H1 (cell line): ENCODE measurements around the gene VSX2. TPM values are rescaled to one million over a fixed set of nuclear protein-coding genes. Genes with fewer than 3 reads are reported as not detected.

Experiments
- CTCF ChIA-PET: fragments of 300-600 bp; sonication (Branson Sonifier 250); formaldehyde crosslinking; loops from one replicate; lab custom pipeline; 2021; ENCODE audit not compliant: partially characterized antibody; lab: Charles Lee
- POLR2A ChIA-PET: fragments of 300-600 bp; sonication (Branson Sonifier 250); formaldehyde crosslinking; loops from one replicate; lab custom pipeline; 2021; ENCODE audit warnings: inconsistent platforms; ENCODE audit not compliant: partially characterized antibody; lab: Charles Lee
- DNase-seq, 2 experiments: peaks; one replicate each; pipeline versions ENCODE4 v3.0.0 to v3.0.0-alpha.2; 2010 to 2022; ENCODE audit warnings: low spot score in 2 of 2, low read depth in 1 of 2, mixed read lengths in 1 of 2
- FAIRE-seq: peaks from 2 replicates; lab custom pipeline; 2011; peaks lifted over from hg19 to GRCh38; lab: Jason Lieb, UNC
- H2AFZ ChIP-seq: 2 replicates; pipeline ENCODE4 v1.8.1; 2012; ENCODE audit warnings: low read length, inconsistent platforms
- H2AK5ac ChIP-seq: 2 replicates; pipeline ENCODE4 v1.6.1; 2013; ENCODE audit warnings: low read depth, low read length
- H2BK120ac ChIP-seq: replicated peaks from 2 replicates; pipeline ENCODE3; 2013; ENCODE audit warnings: low read depth, low read length, inconsistent platforms
- H2BK12ac ChIP-seq: 2 replicates; pipeline ENCODE4 v1.6.1; 2013; ENCODE audit warnings: low read depth, low read length
- H2BK15ac ChIP-seq: 2 replicates; pipeline ENCODE4 v1.6.1; 2013; ENCODE audit warnings: low read length
- H2BK20ac ChIP-seq: 2 replicates; pipeline ENCODE4 v1.6.1; 2013; ENCODE audit warnings: low read length
- H2BK5ac ChIP-seq: 2 replicates; pipeline ENCODE4 v1.6.1; 2013; ENCODE audit warnings: low read depth, low read length
- H3K14ac ChIP-seq: 2 replicates; pipeline ENCODE4 v1.6.1; 2013; ENCODE audit warnings: inconsistent platforms; ENCODE audit not compliant: insufficient read length
- H3K18ac ChIP-seq: 2 replicates; pipeline ENCODE4 v1.6.1; 2013; ENCODE audit warnings: low read length; ENCODE audit errors: extremely low read depth
- H3K23ac ChIP-seq: 2 replicates; pipeline ENCODE4 v1.6.1; 2013; ENCODE audit warnings: inconsistent platforms; ENCODE audit not compliant: insufficient read length
- H3K23me2 ChIP-seq: 2 replicates; pipeline ENCODE4 v1.6.1; 2013; ENCODE audit warnings: low read depth, low read length
- H3K27ac ChIP-seq: 2 replicates; pipeline ENCODE4 v1.6.1; 2011; ENCODE audit warnings: low read depth, low read length, inconsistent platforms
- H3K27me3 ChIP-seq, 4 experiments: replicated peaks in 1 of 4; 1 replicate in 1 of 4; 2 replicates in 3 of 4; pipeline versions ENCODE4 v1.6.1 to v1.8.1; 2011 to 2013; ENCODE audit warnings: low read length in 3 of 4, mild to moderate bottlenecking in 3 of 4, inconsistent platforms in 2 of 4, mixed read lengths in 2 of 4, moderate library complexity in 1 of 4; ENCODE audit not compliant: control insufficient read depth in 3 of 4, insufficient read depth in 3 of 4; ENCODE audit errors: extremely low read depth in 1 of 4
- H3K36me3 ChIP-seq, 4 experiments: 2 replicates each; pipeline versions ENCODE4 v1.6.1 to v1.8.1; 2011 to 2013; ENCODE audit warnings: mild to moderate bottlenecking in 4 of 4, low read length in 3 of 4, moderate library complexity in 2 of 4, control low read depth in 1 of 4, inconsistent platforms in 1 of 4; ENCODE audit not compliant: insufficient read depth in 4 of 4, control insufficient read depth in 2 of 4
- H3K4ac ChIP-seq: replicated peaks from 2 replicates; pipeline ENCODE3; 2013; ENCODE audit warnings: low read length, low read depth, mixed read lengths, inconsistent platforms; ENCODE audit not compliant: insufficient read length
- H3K4me1 ChIP-seq, 4 experiments: replicated peaks in 1 of 4; 1 replicate in 1 of 4; 2 replicates in 3 of 4; pipeline versions ENCODE4 v1.6.1 to v1.8.1; 2011 to 2013; ENCODE audit warnings: low read length in 3 of 4, inconsistent platforms in 2 of 4, mixed read lengths in 1 of 4; ENCODE audit not compliant: insufficient read depth in 4 of 4, control insufficient read depth in 3 of 4
- H3K4me2 ChIP-seq, 2 experiments: 2 replicates each; pipeline versions ENCODE4 v1.6.1 to v1.8.1; 2011 to 2013; ENCODE audit warnings: low read depth in 2 of 2, low read length in 2 of 2, control low read depth in 1 of 2, inconsistent platforms in 1 of 2, mild to moderate bottlenecking in 1 of 2; ENCODE audit not compliant: insufficient read depth in 1 of 2
- H3K4me3 ChIP-seq, 4 experiments: fragments of 200-600, 300-600 bp in 1 of 4; sonication (generic), shearing (Covaris generic), sonication (Bioruptor Twin) in 1 of 4; 2 replicates each; pipeline versions ENCODE4 v1.5.1 to v1.8.1; 2011 to 2016; ENCODE audit warnings: low read length in 4 of 4, low read depth in 3 of 4, control low read depth in 2 of 4, inconsistent platforms in 2 of 4, mild to moderate bottlenecking in 2 of 4, mixed read lengths in 1 of 4, moderate library complexity in 1 of 4; ENCODE audit not compliant: insufficient read depth in 2 of 4; ENCODE audit errors: extremely low read depth in 1 of 4
- H3K56ac ChIP-seq: replicated peaks from 2 replicates; pipeline ENCODE3; 2013; ENCODE audit warnings: low read depth, mild to moderate bottlenecking, mixed read lengths, low read length, inconsistent platforms; ENCODE audit not compliant: insufficient read length
- H3K79me1 ChIP-seq: 2 replicates; pipeline ENCODE4 v1.6.1; 2013; ENCODE audit warnings: low read depth, low read length, control low read depth
- H3K79me2 ChIP-seq, 2 experiments: 2 replicates each; pipeline versions ENCODE4 v1.6.1 to v1.8.1; 2012 to 2013; ENCODE audit warnings: low read length in 2 of 2, mild to moderate bottlenecking in 2 of 2, inconsistent platforms in 1 of 2; ENCODE audit not compliant: insufficient read depth in 2 of 2, control insufficient read depth in 1 of 2
- H3K9ac ChIP-seq, 4 experiments: replicated peaks in 1 of 4; 1 replicate in 1 of 4; 2 replicates in 3 of 4; pipeline versions ENCODE4 v1.6.1 to v1.8.1; 2011 to 2013; ENCODE audit warnings: low read depth in 3 of 4, low read length in 3 of 4, control low read depth in 2 of 4, mild to moderate bottlenecking in 2 of 4, moderate library complexity in 2 of 4, inconsistent platforms in 1 of 4; ENCODE audit errors: extremely low read depth in 1 of 4
- H3K9me3 ChIP-seq, 2 experiments: 2 replicates each; pipeline versions ENCODE4 v1.6.1 to v1.8.1; 2012 to 2013; ENCODE audit warnings: mild to moderate bottlenecking in 2 of 2, moderate library complexity in 2 of 2, control low read depth in 1 of 2, inconsistent platforms in 1 of 2, low read depth in 1 of 2, low read length in 1 of 2, mixed read lengths in 1 of 2; ENCODE audit not compliant: insufficient read depth in 2 of 2
- H4K20me1 ChIP-seq, 2 experiments: replicated peaks in 1 of 2; 2 replicates each; pipeline versions ENCODE3 to v1.8.1; 2011 to 2013; ENCODE audit warnings: inconsistent platforms in 2 of 2, low read length in 2 of 2, mild to moderate bottlenecking in 1 of 2; ENCODE audit not compliant: insufficient read depth in 2 of 2, control insufficient read depth in 1 of 2
- H4K5ac ChIP-seq: 2 replicates; pipeline ENCODE4 v1.6.1; 2013; ENCODE audit warnings: low read length, low read depth, mixed read lengths, inconsistent platforms; ENCODE audit not compliant: insufficient read length
- H4K8ac ChIP-seq: 2 replicates; pipeline ENCODE4 v1.8.0; 2013; ENCODE audit warnings: mild to moderate bottlenecking, moderate library complexity, low read length, inconsistent platforms; ENCODE audit not compliant: insufficient read depth; ENCODE audit errors: extremely low read depth
- H4K91ac ChIP-seq: replicated peaks from 2 replicates; pipeline ENCODE3; 2013; ENCODE audit warnings: low read length, mixed read lengths, inconsistent platforms; ENCODE audit not compliant: insufficient read length
- ASH2L ChIP-seq: fragments of 200-600, 300-600 bp; sonication (generic); IDR thresholded peaks from one replicate; pipeline ENCODE4 v1.7.1; 2017; ENCODE audit warnings: low read length
- CBX5 ChIP-seq: fragments of 300-800, 300-1000 bp; sonication (generic); IDR thresholded peaks from 2 replicates; pipeline ENCODE4 v1.7.1; 2016; ENCODE audit warnings: antibody characterized with exemption, low read length, low read depth
- CBX8 ChIP-seq: fragments of 300-800, 300-1000 bp; sonication (generic); IDR thresholded peaks from 2 replicates; pipeline ENCODE4 v1.7.1; 2016; ENCODE audit warnings: low read depth, low read length, borderline replicate concordance
- CREB1 ChIP-seq: IDR thresholded peaks from 2 replicates; pipeline ENCODE4 v1.6.1; 2012; ENCODE audit warnings: inconsistent platforms
- EGR1 ChIP-seq: IDR thresholded peaks from 2 replicates; pipeline ENCODE4 v1.6.1; 2011; ENCODE audit warnings: low read depth, low read length, borderline replicate concordance
- EZH2 ChIP-seq: fragments of 200-600 bp; sonication (generic); IDR thresholded peaks from 2 replicates; pipeline ENCODE4 v1.7.1; 2012; ENCODE audit warnings: low read depth, mild to moderate bottlenecking, moderate library complexity, low read length, inconsistent platforms; ENCODE audit not compliant: severe bottlenecking
- NANOG ChIP-seq: IDR thresholded peaks from 2 replicates; pipeline ENCODE4 v1.6.1; 2011; ENCODE audit warnings: low read length, low read depth, mild to moderate bottlenecking, inconsistent platforms; ENCODE audit not compliant: insufficient read depth, poor library complexity, severe bottlenecking
- RFX5 ChIP-seq: IDR thresholded peaks from 2 replicates; pipeline ENCODE4 v1.6.1; 2011; ENCODE audit warnings: low read depth, low read length, improper control_type of control experiment, borderline replicate concordance
- SIX5 ChIP-seq: IDR thresholded peaks from 2 replicates; pipeline ENCODE4 v1.6.1; 2011; ENCODE audit warnings: mild to moderate bottlenecking, low read depth, low read length
- SP4 ChIP-seq: IDR thresholded peaks from 2 replicates; pipeline ENCODE4 v1.6.1; 2012; ENCODE audit warnings: low read length, inconsistent platforms
- WGBS, 2 experiments: shearing (Covaris generic) in 1 of 2; methylation state at CpG; one replicate each; pipeline versions ENCODE4 v1.1.6 to v1.1.7; 2013 to 2015; ENCODE audit warnings: low lambda C conversion rate in 2 of 2, mixed read lengths in 2 of 2, inconsistent platforms in 1 of 2, low coverage in 1 of 2, missing lambda C conversion rate in 1 of 2; ENCODE audit not compliant: insufficient replicate concordance in 2 of 2, insufficient coverage in 1 of 2, insufficient read length in 1 of 2; ENCODE audit errors: extremely low coverage in 1 of 2, missing lambda C conversion rate in 1 of 2; 5-methylcytosine and 5-hydroxymethylcytosine counted together
- polyA plus RNA-seq, 7 experiments: library from polyadenylated mRNA; depleted of rRNA in 3 of 7; stranded (reverse) in 5 of 7; unstranded in 2 of 7; fragments of >200 nt in 5 of 7; fragments of 200-250 nt in 2 of 7; gene quantifications; 1 replicate in 5 of 7; 2 replicates in 1 of 7; 4 replicates in 1 of 7; pipeline versions ENCODE4 v1.2.1 to v1.2.3, GENCODE V29; 2011 to 2013; ENCODE audit warnings: missing spikeins in 2 of 7, mixed read lengths in 2 of 7
- total RNA-seq: library from RNA; stranded (reverse); fragmentation: NEBNext Ultra II Directional; extraction: Animal tissue kit (Norgen Biotek cat#: 25700); gene quantifications from 2 replicates; pipeline ENCODE4 v1.2.1, GENCODE V29; 2021
- TF ChIP-seq, protein P1 (sequence below): IDR thresholded peaks from 2 replicates; pipeline ENCODE4 v1.6.1; 2011; ENCODE audit warnings: low read length, improper control_type of control experiment
- TF ChIP-seq, protein P2 (sequence below): IDR thresholded peaks from 2 replicates; pipeline ENCODE4 v1.6.1; 2012; ENCODE audit warnings: low read length, inconsistent platforms

VSX2 gene
- total and polyA plus RNA-seq, 2 of the 8 experiments (the other 6 are each of a cell fraction or from before 2014, with no cell fraction given), result 0.08 to 0.22 TPM

DNA sequence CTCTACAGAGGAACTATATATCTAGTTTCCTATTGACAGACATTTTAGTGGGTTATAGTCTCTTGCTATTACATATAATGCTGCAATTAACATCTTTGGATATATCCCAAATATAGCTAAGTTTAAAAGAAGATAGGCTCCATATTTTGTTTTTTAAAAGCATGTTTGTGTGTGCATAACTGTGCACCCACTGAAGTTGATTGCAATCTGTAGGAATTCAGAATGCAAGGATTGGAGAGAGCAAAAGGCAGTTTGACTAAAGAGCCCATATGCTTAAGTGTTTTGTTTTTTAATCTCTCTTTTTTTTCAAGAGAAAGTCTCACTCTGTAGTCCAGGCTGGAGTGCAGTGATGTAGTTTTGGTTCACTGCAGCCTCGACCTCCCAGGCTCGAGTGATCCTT is 72.9 kb downstream of the VSX2 start:
- no peaks in the 10 kb centered on the region for H3K23me2 ChIP-seq
- H3K79me2 ChIP-seq, result no peaks in the 10 kb centered on the region
- H2BK5ac ChIP-seq, result no peak overlapping the region
- no peak overlapping the region for H3K23ac ChIP-seq
- no peak overlapping the region for H3K27ac ChIP-seq
- H4K20me1 ChIP-seq, result no peaks in the 10 kb centered on the region
- no peak overlapping the region for H3K4me3 ChIP-seq
- no peaks in the 10 kb centered on the region for H3K79me1 ChIP-seq
- H3K36me3 ChIP-seq, result no peaks in the 10 kb centered on the region
- ChIA-PET CTCF (interaction anchor here (1.3 to 14.0 kb wide), 4 partner anchors 13 to 166 kb away, joined by 3 to 144 read pairs (median 12); partner anchors contain the start of gene ABCD4), POLR2A (interaction anchor here (0.6 to 4.1 kb wide), 2 partner anchors 9 to 37 kb away, joined by 3 to 29 read pairs; partner anchors contain the start of gene ABCD4)
- H3K56ac ChIP-seq, result no peak overlapping the region
- WGBS, 2 experiments, result 90% methylated on average over 2 of the region's 2 CpGs; no CpG with 5 or more reads in 1 of the 2 experiments
- H3K27me3 ChIP-seq, result no peaks in the 10 kb centered on the region
- H4K91ac ChIP-seq, result no peak overlapping the region
- DNase-seq (no peak), FAIRE-seq (no peak)
- H3K18ac ChIP-seq, result no peak overlapping the region
- no peak overlapping the region for H3K4ac ChIP-seq
- no peaks in the 10 kb centered on the region for H3K4me1 ChIP-seq
- no peak overlapping the region for H4K5ac ChIP-seq
- H2AFZ ChIP-seq, result no peak overlapping the region
- H3K14ac ChIP-seq, result no peak overlapping the region
- no peak overlapping the region for H2BK12ac ChIP-seq
- no peak overlapping the region for H2BK120ac ChIP-seq
- H2BK15ac ChIP-seq, result no peak overlapping the region
- no peak overlapping the region for H2BK20ac ChIP-seq
- no peak overlapping the region for H4K8ac ChIP-seq
- no peaks in the 10 kb centered on the region for H3K9me3 ChIP-seq
- no peak overlapping the region for H3K4me2 ChIP-seq
- H2AK5ac ChIP-seq, result no peak overlapping the region
- H3K9ac ChIP-seq, result no peak overlapping the region
- TF ChIP-seq, protein P1, sequence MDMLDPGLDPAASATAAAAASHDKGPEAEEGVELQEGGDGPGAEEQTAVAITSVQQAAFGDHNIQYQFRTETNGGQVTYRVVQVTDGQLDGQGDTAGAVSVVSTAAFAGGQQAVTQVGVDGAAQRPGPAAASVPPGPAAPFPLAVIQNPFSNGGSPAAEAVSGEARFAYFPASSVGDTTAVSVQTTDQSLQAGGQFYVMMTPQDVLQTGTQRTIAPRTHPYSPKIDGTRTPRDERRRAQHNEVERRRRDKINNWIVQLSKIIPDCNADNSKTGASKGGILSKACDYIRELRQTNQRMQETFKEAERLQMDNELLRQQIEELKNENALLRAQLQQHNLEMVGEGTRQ, result no peak
- TF ChIP-seq SP4 (no peak), EGR1 (no peak), SIX5 (no peak), CBX8 (no peak), RFX5 (no peak), ASH2L (no peak), CREB1 (no peak), EZH2 (no peak), CBX5 (no peak), NANOG (no peak)
- TF ChIP-seq, protein P2, sequence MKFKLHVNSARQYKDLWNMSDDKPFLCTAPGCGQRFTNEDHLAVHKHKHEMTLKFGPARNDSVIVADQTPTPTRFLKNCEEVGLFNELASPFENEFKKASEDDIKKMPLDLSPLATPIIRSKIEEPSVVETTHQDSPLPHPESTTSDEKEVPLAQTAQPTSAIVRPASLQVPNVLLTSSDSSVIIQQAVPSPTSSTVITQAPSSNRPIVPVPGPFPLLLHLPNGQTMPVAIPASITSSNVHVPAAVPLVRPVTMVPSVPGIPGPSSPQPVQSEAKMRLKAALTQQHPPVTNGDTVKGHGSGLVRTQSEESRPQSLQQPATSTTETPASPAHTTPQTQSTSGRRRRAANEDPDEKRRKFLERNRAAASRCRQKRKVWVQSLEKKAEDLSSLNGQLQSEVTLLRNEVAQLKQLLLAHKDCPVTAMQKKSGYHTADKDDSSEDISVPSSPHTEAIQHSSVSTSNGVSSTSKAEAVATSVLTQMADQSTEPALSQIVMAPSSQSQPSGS, result no peak
